Stimulated activated CD8-positive, alpha-beta memory T cell treated with anti-CD3 and anti-CD28 coated beads, Interleukin-4, amount 100 ng/mL, for 4 hours (primary cell): ENCODE data around the gene SLC13A3.
A peak's percentile ranks its signal among the peaks of the same experiment; 100 is the strongest.

Source experiments
- DNase-seq, 2 donors: peaks; one replicate each; pipeline ENCODE4 v3.0.0-alpha.2; 2020; ENCODE audit warnings: low read depth in 2 of 2, low spot score in 1 of 2

SLC13A3 gene

GRCh38 chr20:46559685-46560440, 91.4 kb downstream of the SLC13A3 start:
- no peak for DNase-seq

DNA sequence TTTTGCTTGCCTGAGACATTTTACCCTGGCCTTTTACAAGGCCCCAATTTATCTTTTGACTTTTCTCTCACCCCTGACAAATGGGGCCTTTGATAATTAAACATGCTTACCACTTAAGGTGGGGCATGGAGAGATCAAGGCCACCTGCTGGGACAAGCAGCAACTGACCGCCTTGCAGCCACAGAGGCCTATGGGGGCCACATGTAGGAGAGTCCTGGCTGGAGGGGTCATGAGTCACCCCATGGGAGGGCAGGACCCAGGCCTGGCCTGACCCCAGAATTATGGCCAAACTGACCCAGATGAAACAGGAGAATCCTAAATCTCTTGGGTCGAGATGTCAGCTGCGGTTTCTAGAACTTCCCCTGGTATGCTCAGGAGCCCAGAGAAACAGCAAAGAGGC, 92.3 kb downstream of the SLC13A3 start:
- no peak for DNase-seq

DNA sequence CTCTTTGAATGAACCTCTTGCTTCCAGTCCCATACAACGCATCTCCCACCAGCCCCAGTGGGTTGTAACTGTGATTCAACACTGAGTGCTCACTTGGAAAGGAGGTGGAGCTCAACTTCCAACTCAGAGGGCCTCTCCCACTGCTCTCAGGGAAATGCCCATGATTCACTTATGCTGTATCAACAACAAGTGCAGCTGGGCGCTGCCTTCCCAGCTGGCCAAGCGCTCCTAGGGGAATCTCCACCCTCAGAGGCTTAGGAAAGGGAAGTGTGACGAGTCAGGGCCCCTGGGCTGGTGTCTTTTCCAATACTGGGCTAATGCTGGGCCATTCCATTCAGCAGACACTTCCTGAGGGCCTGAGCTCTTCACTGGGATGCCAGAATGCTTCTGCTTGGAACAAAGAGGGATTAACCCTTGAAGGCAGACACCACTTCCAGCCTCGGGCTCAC, 92.7 kb downstream of the SLC13A3 start:
- DNase-seq, result no peak

GRCh38 chr20:46557231-46557956, 93.9 kb downstream of the SLC13A3 start:
- no peak for DNase-seq

GRCh38 chr20:46555370-46555956, 95.8 kb downstream of the SLC13A3 start:
- no peak for DNase-seq

DNA sequence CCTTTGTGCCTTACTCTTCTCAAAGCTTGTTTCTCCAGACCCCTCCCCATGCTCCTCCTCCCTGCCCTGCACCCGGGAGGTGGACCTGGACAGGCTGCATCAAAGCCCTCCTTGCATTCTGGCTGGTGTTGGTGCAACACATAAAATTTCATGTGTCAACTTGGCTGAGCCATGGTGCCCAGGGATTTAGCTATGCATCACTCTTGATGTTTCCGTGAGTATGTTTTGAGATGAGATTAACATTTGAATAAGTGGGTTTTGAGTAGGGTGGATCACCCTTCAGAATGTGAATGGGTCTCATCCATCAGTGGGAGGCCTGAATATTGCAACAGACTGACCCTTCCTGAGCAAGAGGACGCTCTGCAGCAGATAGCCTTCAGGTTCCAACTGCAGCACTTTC, 96.4 kb downstream of the SLC13A3 start:
- DNase-seq, result no peak

DNA sequence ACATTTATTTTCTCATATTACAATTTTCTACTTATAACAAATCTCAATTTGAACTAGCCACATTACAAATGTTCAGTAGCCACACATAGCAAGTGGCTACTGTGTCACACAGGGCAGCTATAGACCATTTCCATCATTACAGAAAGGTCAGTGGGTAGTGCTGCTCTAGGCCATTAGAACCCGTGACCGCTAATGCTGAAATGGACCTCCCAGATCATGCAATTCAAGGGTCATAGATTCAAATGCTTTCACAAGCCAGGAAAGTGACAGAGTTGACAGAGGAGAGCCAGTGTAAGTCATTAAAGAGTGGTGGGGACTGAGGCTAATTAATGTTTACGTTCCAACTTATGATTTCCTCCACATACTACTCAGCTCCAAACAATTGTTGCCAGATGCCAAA, 97.3 kb downstream of the SLC13A3 start:
- no peak for DNase-seq

DNA sequence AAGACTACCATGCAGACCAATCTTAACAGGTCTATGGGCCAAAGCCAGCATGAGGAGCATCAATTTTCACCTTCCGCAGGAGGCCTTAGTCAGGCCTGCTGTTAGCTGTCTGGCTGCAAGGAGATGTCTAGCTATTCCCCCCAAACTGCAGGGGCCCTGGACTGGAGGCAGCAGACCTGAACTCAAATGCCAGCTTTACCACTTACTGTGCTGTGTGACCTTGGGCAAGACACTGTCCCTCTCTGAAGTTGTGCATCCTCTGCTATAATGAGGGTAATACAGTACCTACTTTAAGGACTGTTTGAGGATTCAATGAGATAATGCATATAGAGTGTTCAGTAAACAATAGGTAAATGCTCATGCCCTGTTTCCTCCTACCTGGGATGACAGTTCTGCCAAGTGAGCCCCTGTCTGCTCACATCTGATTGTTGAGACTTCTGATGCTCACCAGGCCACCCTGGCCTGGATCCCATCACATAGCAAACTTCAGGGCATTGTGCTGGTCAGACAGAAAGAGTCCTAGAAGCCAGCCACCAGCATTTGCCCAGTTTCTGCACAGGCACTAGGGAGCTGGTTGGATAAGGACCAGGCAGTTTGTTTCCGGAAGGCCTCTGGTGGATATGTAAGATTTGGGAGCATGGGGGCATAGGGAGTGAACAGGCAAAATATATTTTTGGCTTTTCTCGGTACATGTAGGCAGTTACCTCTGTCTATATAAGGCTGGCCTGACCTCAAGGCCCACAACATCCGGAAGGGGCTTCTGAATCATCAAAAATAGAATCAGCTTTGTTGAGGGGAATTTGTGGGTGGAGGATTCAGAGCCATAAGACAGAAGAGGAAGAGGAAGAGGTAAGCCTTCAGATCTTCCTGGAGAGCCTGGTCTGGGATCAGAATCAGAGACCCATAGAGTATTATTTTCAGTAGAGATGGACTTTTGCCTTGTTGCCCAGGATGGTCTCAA, 98.5 kb downstream of the SLC13A3 start:
- DNase-seq, result peak in 1 of 2 donors; percentile 4

GRCh38 chr20:46551522-46552381, 99.5 kb downstream of the SLC13A3 start:
- no peak for DNase-seq

DNA sequence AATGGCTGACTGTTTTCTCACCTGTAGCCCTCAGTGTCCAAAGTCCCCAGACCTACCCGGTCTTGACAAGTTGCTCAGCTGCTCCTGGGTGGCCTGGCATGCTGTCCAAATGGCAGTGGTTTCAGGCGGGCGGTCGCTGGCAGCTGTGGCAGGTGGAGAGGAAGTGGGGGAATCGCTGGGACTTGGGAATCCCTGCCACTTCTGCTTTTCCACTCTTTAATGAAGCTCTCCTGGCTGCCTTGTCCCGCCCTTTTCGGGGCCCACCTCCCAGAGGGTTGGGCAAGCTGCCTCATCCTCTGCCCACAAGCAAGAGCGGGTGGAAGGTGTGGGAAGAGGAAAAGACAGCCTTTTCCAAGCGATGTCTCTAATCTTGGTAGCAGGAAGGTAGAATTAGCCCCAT, 100.8 kb downstream of the SLC13A3 start, which contains the start of gene OCSTAMP:
TSS of gene OCSTAMP (minus strand) at position 194 of the 400 bp plus-strand sequence. CDS start at position 100, 94 bp downstream.
- no peak for DNase-seq

DNA sequence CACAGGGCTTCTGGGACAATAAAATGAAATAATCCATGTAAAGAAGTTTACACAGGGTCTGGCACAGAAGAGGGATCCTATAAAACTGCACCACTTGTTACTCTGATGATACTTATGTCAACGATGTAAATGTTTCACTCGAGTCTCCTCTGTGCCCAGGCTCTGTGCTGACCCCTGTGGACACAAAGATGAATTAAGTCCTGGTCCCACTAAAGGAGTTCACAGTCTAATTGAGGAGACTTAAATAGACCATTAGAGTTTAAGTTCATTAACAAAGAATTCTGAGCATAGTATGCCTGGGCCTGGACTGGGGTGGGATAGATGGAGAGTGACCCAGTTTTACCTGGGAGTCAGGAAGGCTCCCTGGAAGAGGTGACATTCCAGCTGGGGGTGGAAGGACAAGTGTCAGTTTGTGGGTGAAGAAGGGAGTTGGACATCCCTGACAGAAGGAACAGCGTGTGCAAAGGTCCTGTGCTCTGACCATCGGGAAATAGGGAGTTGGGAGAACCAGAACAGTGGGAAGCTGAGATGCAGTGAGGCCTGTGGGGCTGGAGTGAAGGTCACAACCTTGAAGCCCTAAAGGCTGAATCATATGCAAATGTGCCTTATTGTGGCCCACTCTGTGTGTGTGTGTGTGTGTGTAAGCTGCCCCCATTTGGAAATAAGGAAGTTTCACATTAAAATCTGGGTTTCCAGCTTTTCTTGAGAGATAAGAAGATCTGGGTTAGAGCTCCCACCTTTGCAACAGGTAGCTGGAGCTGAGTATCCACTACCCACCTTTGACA, 101.9 kb downstream of the SLC13A3 start:
- no peak for DNase-seq

DNA sequence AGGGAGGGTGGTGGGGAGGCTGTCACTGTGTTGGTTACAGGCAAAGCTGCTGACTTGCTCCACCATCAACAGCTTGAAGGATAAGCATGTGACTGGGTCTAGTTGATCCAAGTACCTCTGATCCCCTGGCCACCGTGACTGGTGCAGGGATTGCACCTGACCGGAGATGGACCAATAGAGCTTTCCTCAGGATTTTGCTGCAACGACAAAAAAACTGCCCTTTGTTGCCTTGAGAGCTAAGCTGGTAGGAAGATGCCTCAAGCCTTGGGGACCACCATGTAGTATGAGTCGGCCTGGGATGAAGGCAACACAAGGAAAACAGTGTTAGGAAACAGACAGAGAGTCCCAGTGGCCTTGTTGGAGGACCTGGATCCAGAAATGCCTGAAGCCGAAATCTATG, 102.6 kb downstream of the SLC13A3 start:
- DNase-seq, result no peak

GRCh38 chr20:46547995-46548394, 103.3 kb downstream of the SLC13A3 start:
- DNase-seq, result no peak

- DNase-seq, result no peak
Measured at GRCh38 chr20:46546936-46547335, 104.3 kb downstream of the SLC13A3 start.

DNA sequence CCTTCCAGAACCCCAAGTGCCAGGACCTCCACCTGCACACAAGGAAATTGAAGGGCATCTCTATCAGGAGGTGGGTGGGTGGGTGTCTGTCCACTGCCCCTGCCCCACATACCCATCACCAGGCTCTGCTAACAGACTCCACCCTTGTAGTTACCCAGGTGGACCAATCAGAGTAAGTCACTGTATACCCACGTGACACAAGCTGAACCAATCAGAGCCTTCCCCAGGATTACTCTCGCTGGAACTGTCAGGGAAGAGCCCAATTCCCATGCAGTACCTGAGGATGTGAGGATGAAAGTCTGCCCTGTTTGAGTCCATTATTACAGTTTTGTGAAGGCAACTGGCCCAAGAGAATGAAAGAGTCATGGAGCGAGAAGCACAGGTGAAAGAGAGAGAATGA, 105.0 kb downstream of the SLC13A3 start:
- no peak for DNase-seq

DNA sequence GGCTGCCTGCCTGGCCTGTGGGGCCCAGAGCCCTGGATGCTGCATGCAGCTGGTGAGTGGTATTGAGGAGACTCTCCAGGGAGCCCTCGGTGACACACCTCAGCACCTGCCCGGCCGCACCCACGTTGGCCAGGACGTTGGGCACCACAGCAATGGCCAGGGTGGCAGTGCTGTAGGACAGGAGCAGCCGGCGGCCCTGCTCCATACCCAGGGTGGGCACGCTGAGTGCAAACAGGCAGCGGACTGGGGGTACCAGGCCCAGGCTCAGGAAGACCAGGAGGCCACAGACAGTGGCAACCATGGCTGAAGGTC, 105.5 kb downstream of the SLC13A3 start:
- DNase-seq, result no peak

- DNase-seq, result no peak
Measured at GRCh38 chr20:46545077-46545826, 106.0 kb downstream of the SLC13A3 start.

DNA sequence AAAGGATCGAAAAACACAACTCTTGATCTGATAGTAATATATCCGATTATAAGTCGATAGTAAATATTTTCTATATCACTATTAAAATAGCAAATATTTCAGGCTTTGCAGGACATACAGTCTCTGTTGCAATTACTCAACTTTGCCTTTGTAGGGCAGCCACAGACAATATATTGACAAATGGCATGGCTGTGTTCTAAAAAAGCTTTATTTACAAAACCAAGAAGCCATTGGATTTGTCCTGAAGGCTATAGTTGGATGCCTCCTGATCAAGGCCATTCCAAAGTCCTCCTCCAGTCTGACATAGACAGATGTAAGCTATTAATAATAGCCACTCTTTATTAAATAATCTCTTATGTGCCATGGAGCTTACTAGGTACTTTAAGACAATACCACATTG, 106.7 kb downstream of the SLC13A3 start:
- DNase-seq, result no peak

- no peak for DNase-seq
Measured at GRCh38 chr20:46543959-46544358, 107.3 kb downstream of the SLC13A3 start.
